ENCODE results near the gene ARL4A. TPM values are rescaled to one million over a fixed set of nuclear protein-coding genes. Genes with fewer than 3 reads are reported as not detected.
"Not testable (repeated sequence)": the region's sequence is repeated elsewhere in the genome, so short reads cannot be mapped to it uniquely, and the experiment has no call there.

The ARL4A gene
- total RNA-seq, 2 experiments from 2014 or later: 72.5 to 75.9 TPM

DNA sequence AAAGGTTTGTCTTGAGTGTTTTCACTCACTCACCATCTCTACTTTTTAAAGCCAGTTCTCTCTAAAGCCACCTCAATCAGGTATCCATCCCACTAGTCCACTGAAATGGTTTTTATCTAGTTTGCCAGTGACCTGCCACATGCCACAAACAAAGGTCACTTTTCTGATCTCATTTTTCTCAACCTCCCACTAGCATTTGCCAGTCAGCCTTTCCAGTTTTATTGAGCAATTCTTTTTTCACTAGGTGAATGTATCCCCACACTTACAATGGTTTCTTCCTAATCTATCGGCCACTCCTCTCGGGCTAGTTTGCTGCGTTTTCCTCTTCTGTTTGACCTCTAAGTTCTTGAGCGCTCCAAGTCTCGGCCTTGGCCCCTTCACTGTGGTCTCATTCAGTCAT, 44.9 kb upstream of the ARL4A start:
- H3K4me1 ChIP-seq (ENCODE audit: insufficient read depth, low read length): peaks cover 4% of the 10 kb centered on the region
- Mint-ChIP-seq H3K9me3 (no peaks in the 10 kb centered on the region), H3K27me3 (no peaks in the 10 kb centered on the region), H3K36me3 (ENCODE audit: low read depth) (no peaks in the 10 kb centered on the region), H3K4me1 (ENCODE audit: low read depth) (peaks cover 14% of the 10 kb centered on the region), H3K4me3 (no peak overlapping the region), H3K27ac (no peak overlapping the region)
- POLR2A ChIA-PET: no interaction called here
- no peaks in the 10 kb centered on the region for H3K9me3 ChIP-seq (ENCODE audit: control insufficient read depth in 1 of 2, insufficient read depth in 1 of 2, low read length in 2 of 2)
- intact Hi-C loops (cut with DNase I, micrococcal nuclease): no loop called here
- H3K4me3 ChIP-seq (ENCODE audit: low read length): no peak overlapping the region
- no peaks in the 10 kb centered on the region for H3K27me3 ChIP-seq (ENCODE audit: control insufficient read depth in 1 of 2, insufficient read depth in 2 of 2, low read length in 2 of 2)
- TF ChIP-seq, protein P1, sequence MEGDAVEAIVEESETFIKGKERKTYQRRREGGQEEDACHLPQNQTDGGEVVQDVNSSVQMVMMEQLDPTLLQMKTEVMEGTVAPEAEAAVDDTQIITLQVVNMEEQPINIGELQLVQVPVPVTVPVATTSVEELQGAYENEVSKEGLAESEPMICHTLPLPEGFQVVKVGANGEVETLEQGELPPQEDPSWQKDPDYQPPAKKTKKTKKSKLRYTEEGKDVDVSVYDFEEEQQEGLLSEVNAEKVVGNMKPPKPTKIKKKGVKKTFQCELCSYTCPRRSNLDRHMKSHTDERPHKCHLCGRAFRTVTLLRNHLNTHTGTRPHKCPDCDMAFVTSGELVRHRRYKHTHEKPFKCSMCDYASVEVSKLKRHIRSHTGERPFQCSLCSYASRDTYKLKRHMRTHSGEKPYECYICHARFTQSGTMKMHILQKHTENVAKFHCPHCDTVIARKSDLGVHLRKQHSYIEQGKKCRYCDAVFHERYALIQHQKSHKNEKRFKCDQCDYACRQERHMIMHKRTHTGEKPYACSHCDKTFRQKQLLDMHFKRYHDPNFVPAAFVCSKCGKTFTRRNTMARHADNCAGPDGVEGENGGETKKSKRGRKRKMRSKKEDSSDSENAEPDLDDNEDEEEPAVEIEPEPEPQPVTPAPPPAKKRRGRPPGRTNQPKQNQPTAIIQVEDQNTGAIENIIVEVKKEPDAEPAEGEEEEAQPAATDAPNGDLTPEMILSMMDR (IDR thresholded peaks at IDR 0.05): no peak
- no peak for ATAC-seq (ENCODE audit: poor library complexity)
- H3K36me3 ChIP-seq (ENCODE audit: insufficient read depth, low read length): no peaks in the 10 kb centered on the region
- no peak overlapping the region for H3K27ac ChIP-seq (ENCODE audit: low read depth in 1 of 2, low read length in 2 of 2)
- no peak for DNase-seq
- CTCF ChIA-PET: no interaction called here

DNA sequence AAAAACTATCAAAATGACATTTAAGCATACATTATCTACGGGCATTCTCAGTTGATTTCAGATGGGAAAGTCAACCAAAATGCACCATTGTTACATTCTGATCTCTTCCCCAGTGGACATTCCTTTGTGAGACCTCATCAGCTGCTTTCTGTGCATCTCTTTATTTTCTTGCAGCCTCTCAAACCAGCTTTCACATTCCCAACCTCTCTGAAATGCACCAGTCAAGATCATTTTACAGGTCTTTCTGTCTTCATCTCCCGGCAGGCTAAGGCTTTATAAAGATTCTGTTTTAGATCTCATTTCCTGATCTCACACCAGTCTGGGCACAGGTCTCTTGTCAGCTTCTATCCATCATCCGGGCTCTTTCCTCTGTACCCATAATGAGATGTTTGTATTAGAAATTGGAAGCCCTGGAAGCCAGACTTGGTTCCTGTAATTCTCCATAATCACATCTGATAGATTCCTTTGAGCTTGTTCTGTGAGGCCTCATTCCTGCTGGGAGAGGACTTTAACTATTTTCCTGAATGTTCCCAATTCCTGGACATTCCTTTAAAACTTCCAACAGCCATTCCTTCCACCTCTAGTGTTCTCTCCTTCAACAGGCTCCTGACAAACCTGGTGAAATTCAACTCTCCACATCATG, 44.3 kb upstream of the ARL4A start:
- TF ChIP-seq, protein P1 (IDR thresholded peaks at IDR 0.05): no peak
- Mint-ChIP-seq H3K36me3 (ENCODE audit: low read depth) (no peaks in the 10 kb centered on the region), H3K4me3 (no peak overlapping the region), H3K9me3 (no peaks in the 10 kb centered on the region), H3K27ac (no peak overlapping the region), H3K27me3 (no peaks in the 10 kb centered on the region), H3K4me1 (ENCODE audit: low read depth) (peaks cover 8% of the 10 kb centered on the region)
- Histone ChIP-seq H3K4me3 (ENCODE audit: low read length) (no peak overlapping the region), H3K27ac (ENCODE audit: low read depth in 1 of 2, low read length in 2 of 2) (no peak overlapping the region), H3K36me3 (ENCODE audit: insufficient read depth, low read length) (no peaks in the 10 kb centered on the region), H3K4me1 (ENCODE audit: insufficient read depth, low read length) (peaks cover 3% of the 10 kb centered on the region), H3K9me3 (ENCODE audit: control insufficient read depth in 1 of 2, insufficient read depth in 1 of 2, low read length in 2 of 2) (no peaks in the 10 kb centered on the region), H3K27me3 (ENCODE audit: control insufficient read depth in 1 of 2, insufficient read depth in 2 of 2, low read length in 2 of 2) (no peaks in the 10 kb centered on the region)
- intact Hi-C loops (cut with DNase I, micrococcal nuclease): no loop called here
- ATAC-seq (ENCODE audit: poor library complexity) (no peak), DNase-seq (no peak)
- CTCF ChIA-PET: no interaction called here
- POLR2A ChIA-PET: no interaction called here

DNA sequence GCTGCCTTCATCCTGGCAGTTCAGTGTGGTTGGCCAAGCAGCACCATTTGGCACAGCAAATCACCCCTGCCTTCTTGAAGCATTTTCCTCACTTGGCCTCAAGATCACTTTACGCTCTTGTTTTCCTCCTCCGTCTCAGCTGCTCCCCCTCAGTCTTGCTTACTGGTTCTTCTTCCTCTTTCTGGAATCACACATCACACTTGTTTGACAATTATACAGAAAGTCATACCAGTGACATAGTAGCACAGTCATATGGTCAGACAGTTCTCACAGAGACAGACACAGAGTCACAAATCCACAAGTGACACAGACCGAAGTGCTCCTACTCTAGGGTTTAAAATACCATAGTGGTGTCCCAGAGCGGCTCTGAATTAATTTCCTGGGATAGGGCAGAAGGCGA, 43.8 kb upstream of the ARL4A start:
- H3K4me3 Mint-ChIP-seq: no peak overlapping the region
- Histone ChIP-seq H3K4me1 (ENCODE audit: insufficient read depth, low read length) (no peaks in the 10 kb centered on the region), H3K27me3 (ENCODE audit: control insufficient read depth in 1 of 2, insufficient read depth in 2 of 2, low read length in 2 of 2) (no peaks in the 10 kb centered on the region), H3K27ac (ENCODE audit: low read depth in 1 of 2, low read length in 2 of 2) (no peak overlapping the region), H3K4me3 (ENCODE audit: low read length) (no peak overlapping the region), H3K9me3 (ENCODE audit: control insufficient read depth in 1 of 2, insufficient read depth in 1 of 2, low read length in 2 of 2) (no peaks in the 10 kb centered on the region), H3K36me3 (ENCODE audit: insufficient read depth, low read length) (no peaks in the 10 kb centered on the region)
- ATAC-seq (ENCODE audit: poor library complexity): no peak
- ChIA-PET CTCF (no interaction called here), POLR2A (no interaction called here)
- TF ChIP-seq, protein P1 (IDR thresholded peaks at IDR 0.05): no peak
- H3K36me3 Mint-ChIP-seq (ENCODE audit: low read depth): no peaks in the 10 kb centered on the region
- no peak overlapping the region for H3K27ac Mint-ChIP-seq
- H3K4me1 Mint-ChIP-seq (ENCODE audit: low read depth): peaks cover 6% of the 10 kb centered on the region
- no peaks in the 10 kb centered on the region for H3K27me3 Mint-ChIP-seq
- H3K9me3 Mint-ChIP-seq: no peaks in the 10 kb centered on the region
- DNase-seq: peak in 2 of 14 experiments; percentile 13 to 52
- intact Hi-C loops (cut with DNase I, micrococcal nuclease): no loop called here

DNA sequence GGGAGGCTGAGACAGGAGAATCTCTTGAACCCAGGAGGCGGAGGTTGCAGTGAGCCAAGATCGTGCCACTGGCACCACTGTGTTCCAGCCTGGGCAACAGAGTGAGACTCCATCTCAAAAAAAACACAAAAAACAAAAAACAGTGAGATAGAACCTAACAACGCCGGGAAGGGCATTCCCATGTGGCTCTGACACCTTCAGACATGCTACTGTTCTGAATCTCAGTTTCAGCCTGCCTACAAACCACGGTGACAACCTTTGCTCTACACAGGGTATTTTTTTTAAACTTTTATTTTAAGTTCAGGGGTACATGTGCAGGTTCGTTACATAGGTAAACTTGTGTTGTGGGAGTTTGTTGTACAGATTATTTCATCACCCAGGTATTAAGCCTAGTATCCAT, 42.2 kb upstream of the ARL4A start:
- intact Hi-C loops (cut with DNase I, micrococcal nuclease); H3K27ac Mint-ChIP-seq; H3K36me3 Mint-ChIP-seq (ENCODE audit: low read depth); H3K4me3 Mint-ChIP-seq; H3K4me1 ChIP-seq (ENCODE audit: insufficient read depth, low read length); DNase-seq; H3K9me3 Mint-ChIP-seq; H3K27ac ChIP-seq (ENCODE audit: low read depth in 1 of 2, low read length in 2 of 2); H3K27me3 Mint-ChIP-seq; H3K4me1 Mint-ChIP-seq (ENCODE audit: low read depth); H3K36me3 ChIP-seq (ENCODE audit: insufficient read depth, low read length); CTCF ChIA-PET; H3K9me3 ChIP-seq (ENCODE audit: control insufficient read depth in 1 of 2, insufficient read depth in 1 of 2, low read length in 2 of 2); H3K27me3 ChIP-seq (ENCODE audit: control insufficient read depth in 1 of 2, insufficient read depth in 2 of 2, low read length in 2 of 2); H3K4me3 ChIP-seq (ENCODE audit: low read length); ATAC-seq (ENCODE audit: poor library complexity); POLR2A ChIA-PET: not testable (repeated sequence)

Measured in CD4-positive, alpha-beta T cell (primary cell).